ENCODE measurements around the gene OR9I1. TPM values are rescaled to one million over a fixed set of nuclear protein-coding genes. Genes with fewer than 3 reads are reported as not detected.

OR9I1 gene
- total RNA-seq, 1 donor from 2014 or later = not detected

DNA sequence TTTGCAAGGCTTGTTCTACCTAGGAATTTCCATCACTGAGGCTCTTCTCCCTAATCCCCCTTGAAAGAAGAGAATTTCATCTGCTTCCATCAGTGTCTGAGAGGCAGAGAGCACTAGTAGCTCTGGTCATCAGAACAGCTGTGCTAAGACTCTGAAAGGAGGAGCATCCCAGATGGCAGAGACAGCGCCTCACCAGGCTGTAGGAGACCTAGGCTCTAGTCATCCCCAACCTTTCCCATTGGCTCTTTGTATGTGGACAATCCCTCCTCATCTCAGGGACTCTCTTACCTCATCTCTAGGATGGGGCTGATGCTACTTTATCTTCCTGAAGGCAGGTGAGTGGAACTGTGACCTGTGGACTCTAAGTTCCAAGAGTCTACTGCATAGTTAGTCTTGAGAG is 8.8 kb upstream of the OR9I1 start:
- no peak for TF ChIP-seq CTCF (conservative IDR thresholded peaks at IDR 0.05; ENCODE audit: low read depth, low read length)
- no peak for DNase-seq (ENCODE audit: low read depth)

GRCh38 chr11:58133309-58134076 is 8.2 kb upstream of the OR9I1 start:
- no peak overlapping the region for H3K4me3 ChIP-seq (ENCODE audit: low read depth, low read length)
- no peak for TF ChIP-seq CTCF (conservative IDR thresholded peaks at IDR 0.05; ENCODE audit: low read depth, low read length)
- no peak for DNase-seq (ENCODE audit: low read depth)

More for the DNA sequence above, 8.8 kb upstream of the OR9I1 start:
- no peak overlapping the region for H3K4me3 ChIP-seq (ENCODE audit: low read depth, low read length)

- no peak overlapping the region for H3K4me3 ChIP-seq (ENCODE audit: low read depth, low read length)
- no peak for DNase-seq (ENCODE audit: low read depth)
- no peak for TF ChIP-seq CTCF (conservative IDR thresholded peaks at IDR 0.05; ENCODE audit: low read depth, low read length)
Observed at GRCh38 chr11:58127350-58127749, 2.0 kb upstream of the OR9I1 start.

GRCh38 chr11:58121096-58121495 is 4.2 kb downstream of the OR9I1 start:
- DNase-seq (ENCODE audit: low read depth) = no peak
- TF ChIP-seq CTCF (conservative IDR thresholded peaks at IDR 0.05; ENCODE audit: low read depth, low read length) = no peak
- no peak overlapping the region for H3K4me3 ChIP-seq (ENCODE audit: low read depth, low read length)

GRCh38 chr11:58097437-58097836 is 27.9 kb downstream of the OR9I1 start:
- no peak overlapping the region for H3K4me3 ChIP-seq (ENCODE audit: low read depth, low read length)
- DNase-seq (ENCODE audit: low read depth) = no peak

GRCh38 chr11:58086528-58086927 is 38.8 kb downstream of the OR9I1 start:
- no peak for DNase-seq (ENCODE audit: low read depth)
- TF ChIP-seq CTCF (conservative IDR thresholded peaks at IDR 0.05; ENCODE audit: low read depth, low read length) = no peak

More at GRCh38 chr11:58097437-58097836, 27.9 kb downstream of the OR9I1 start:
- no peak for TF ChIP-seq CTCF (conservative IDR thresholded peaks at IDR 0.05; ENCODE audit: low read depth, low read length)

DNA sequence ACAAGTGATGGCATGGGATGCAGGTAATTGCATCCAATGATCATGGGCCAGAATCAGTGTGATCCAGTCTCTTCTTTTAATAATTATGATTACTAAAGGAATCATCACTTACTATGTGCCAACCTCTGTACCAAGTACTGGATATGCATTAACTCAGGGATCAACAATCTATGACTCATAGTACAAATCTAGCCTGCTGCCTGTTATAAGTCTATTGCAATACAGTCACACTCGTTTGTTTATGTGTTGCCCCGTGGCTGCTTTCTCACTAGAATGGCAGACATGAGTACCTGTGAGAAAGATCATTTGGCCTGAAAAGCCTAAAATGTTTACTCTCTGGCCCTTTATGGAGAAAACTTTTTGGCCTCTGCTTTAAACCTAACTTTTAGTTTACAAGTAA is 49.5 kb downstream of the OR9I1 start:
- TF ChIP-seq CTCF (conservative IDR thresholded peaks at IDR 0.05; ENCODE audit: low read depth, low read length) = no peak
- no peak overlapping the region for H3K4me3 ChIP-seq (ENCODE audit: low read depth, low read length)
- peak; percentile 82 for DNase-seq (ENCODE audit: low read depth)

More at GRCh38 chr11:58086528-58086927, 38.8 kb downstream of the OR9I1 start:
- no peak overlapping the region for H3K4me3 ChIP-seq (ENCODE audit: low read depth, low read length)
